HepG2 (cell line): ENCODE results near the gene LGALS7B. TPM values are rescaled to one million over a fixed set of nuclear protein-coding genes. Genes with fewer than 3 reads are reported as not detected.

Experiments used
- ATAC-seq: fragments of 200-7000 bp; cut with Tn5 transposase; 3 replicates; pipeline ENCODE4 v1.9.1; 2020; ENCODE audit warnings: mild to moderate bottlenecking, moderate library complexity
- BruUV-seq: library from RNA; stranded (reverse); fragments of 400-500 nt; replicated peaks from 2 replicates; lab custom pipeline; 2021; lab: Mats Ljungman, UMichigan
- CTCF ChIA-PET: fragments of 300-600 bp; formaldehyde crosslinking; extraction: SDS; loops from one replicate; lab custom pipeline; 2021; ENCODE audit warnings: low total read pairs, inconsistent platforms, low intra/inter-chr PET ratio; lab: Yijun Ruan, JAX
- POLR2A ChIA-PET: fragments of 350-600 bp; sonication (Branson Sonifier 250); formaldehyde crosslinking; loops from one replicate; lab custom pipeline; 2020; ENCODE audit warnings: antibody characterized with exemption, inconsistent platforms; lab: Yijun Ruan, JAX
- DNase-seq: peaks from one replicate; pipeline ENCODE4 v3.0.0-alpha.2; 2015; ENCODE audit warnings: low spot score
- FAIRE-seq: peaks from 3 replicates; lab custom pipeline; 2011; peaks lifted over from hg19 to GRCh38; lab: Jason Lieb, UNC
- H2AFZ ChIP-seq: one replicate; pipeline ENCODE4 v1.6.1; 2011; ENCODE audit warnings: low read length, inconsistent platforms
- H3K27ac ChIP-seq: fragments of 300-600 bp; 3 replicates; pipeline ENCODE4 v1.8.0; 2011; ENCODE audit warnings: mixed run types, mild to moderate bottlenecking, mixed read lengths, low read length, inconsistent platforms; ENCODE audit not compliant: insufficient read depth; ENCODE audit errors: extremely low read length
- H3K27me3 ChIP-seq, 2 experiments: fragments of 200-600 bp in 1 of 2; 2 replicates in 1 of 2; 3 replicates in 1 of 2; pipeline versions ENCODE4 v1.6.0 to v1.8.0; 2011; ENCODE audit warnings: low read length in 2 of 2, mild to moderate bottlenecking in 2 of 2, moderate library complexity in 2 of 2, inconsistent platforms in 1 of 2; ENCODE audit not compliant: insufficient read depth in 2 of 2, control insufficient read depth in 1 of 2
- H3K36me3 ChIP-seq, 2 experiments: fragments of 200-600 bp in 1 of 2; replicated peaks in 1 of 2; 2 replicates in 1 of 2; 3 replicates in 1 of 2; pipeline versions ENCODE4 v1.5.1 to v1.8.0; 2011; ENCODE audit warnings: low read length in 2 of 2, inconsistent platforms in 1 of 2; ENCODE audit not compliant: insufficient read depth in 2 of 2, control insufficient read depth in 1 of 2
- H3K4me1 ChIP-seq: 2 replicates; pipeline ENCODE4 v1.5.1; 2012; ENCODE audit warnings: low read length, inconsistent platforms; ENCODE audit not compliant: insufficient read depth
- H3K4me2 ChIP-seq: 2 replicates; pipeline ENCODE4 v1.6.0; 2011; ENCODE audit warnings: low read depth, low read length, inconsistent platforms
- H3K4me3 ChIP-seq, 3 experiments: fragments of 200-600 bp in 1 of 3; sonication (generic), shearing (Covaris generic) in 1 of 3; replicated peaks in 1 of 3; 2 replicates each; pipeline ENCODE4 v1.5.1; 2011 to 2016; ENCODE audit warnings: low read length in 3 of 3, inconsistent platforms in 2 of 3, low read depth in 2 of 3, mild to moderate bottlenecking in 2 of 3, control low read depth in 1 of 3, mixed read lengths in 1 of 3; ENCODE audit not compliant: insufficient read depth in 1 of 3
- H3K79me2 ChIP-seq: one replicate; pipeline ENCODE4 v1.6.1; 2011; ENCODE audit warnings: low read length, inconsistent platforms; ENCODE audit not compliant: insufficient read depth
- H3K9ac ChIP-seq: 2 replicates; pipeline ENCODE4 v1.6.0; 2011; ENCODE audit warnings: mild to moderate bottlenecking, low read depth, low read length, inconsistent platforms; ENCODE audit not compliant: insufficient read depth
- H3K9me3 ChIP-seq: 2 replicates; pipeline ENCODE4 v1.5.1; 2012; ENCODE audit warnings: mild to moderate bottlenecking, low read length
- H4K20me1 ChIP-seq: 2 replicates; pipeline ENCODE4 v1.6.0; 2011; ENCODE audit warnings: inconsistent platforms, mild to moderate bottlenecking, low read length, moderate library complexity; ENCODE audit not compliant: insufficient read depth
- CCAR2 ChIP-seq: fragments of 200-400 bp; formaldehyde crosslinking; optimal IDR thresholded peaks from 2 replicates; pipeline ENCODE3; 2018; ENCODE audit warnings: low read depth, mild to moderate bottlenecking, low read length, moderate library complexity
- CEBPB ChIP-seq: IDR thresholded peaks from 2 replicates; pipeline ENCODE4 v1.6.1; 2011; ENCODE audit warnings: low read depth, low read length, improper control_type of control experiment, borderline replicate concordance
- CENPT ChIP-seq: sonication (generic); formaldehyde crosslinking; IDR thresholded peaks from 2 replicates; pipeline ENCODE4 v1.8.0; 2022; ENCODE audit warnings: low read depth, mild to moderate bottlenecking, moderate library complexity, missing genetic modification reagents
- FOXK1 ChIP-seq: sonication (generic); formaldehyde crosslinking; IDR thresholded peaks from 2 replicates; pipeline ENCODE4 v1.4.0; 2020; ENCODE audit warnings: low read depth, missing genetic modification reagents, borderline replicate concordance
- GABPB1 ChIP-seq: IDR thresholded peaks from 2 replicates; pipeline ENCODE4 v1.6.1; 2016; ENCODE audit warnings: mild to moderate bottlenecking, missing genetic modification reagents, moderate library complexity, missing compliant biosample characterization
- GLI4 ChIP-seq: sonication (generic); formaldehyde crosslinking; IDR thresholded peaks from 2 replicates; pipeline ENCODE4 v1.5.1; 2020; ENCODE audit warnings: missing genetic modification reagents, mild to moderate bottlenecking, moderate library complexity, borderline replicate concordance
- NCOA2 ChIP-seq: sonication (generic); formaldehyde crosslinking; IDR thresholded peaks from 2 replicates; pipeline ENCODE4 v1.8.0; 2022; ENCODE audit warnings: inconsistent platforms
- RARA ChIP-seq: IDR thresholded peaks from 2 replicates; pipeline ENCODE4 v1.6.1; 2016; ENCODE audit warnings: missing genetic modification reagents, missing compliant biosample characterization
- RBAK ChIP-seq: sonication (generic); formaldehyde crosslinking; IDR thresholded peaks from 2 replicates; pipeline ENCODE4 v1.5.1; 2020; ENCODE audit warnings: mild to moderate bottlenecking, missing genetic modification reagents
- SOX6 ChIP-seq, 2 experiments: fragments of 450-650 bp in 1 of 2; sonication (generic) in 1 of 2; formaldehyde crosslinking in 1 of 2; IDR thresholded peaks; 2 replicates each; pipeline versions ENCODE4 v1.4.0 to v1.6.1; 2017 to 2020; ENCODE audit warnings: antibody characterized with exemption in 1 of 2, mild to moderate bottlenecking in 1 of 2, missing genetic modification reagents in 1 of 2
- WGBS: methylation state at CpG from one replicate; pipeline ENCODE4 v1.1.6; 2017; ENCODE audit warnings: low lambda C conversion rate; 5-methylcytosine and 5-hydroxymethylcytosine counted together
- in situ Hi-C: cut with HindIII; loops from 2 replicates; pipeline ENCODE4 v1.10.0; 2017; ENCODE audit warnings: low pct_unique_long_range_greater_than_20kb; ENCODE audit not compliant: extremely low pct_ligation_motif_present
- intact Hi-C: fragments of 100-400 bp; cut with micrococcal nuclease; formaldehyde crosslinking; loops from one replicate; pipeline ENCODE4 v1.10.0; 2022; ENCODE audit not compliant: unreplicated experiment
- polyA plus RNA-seq, 8 experiments: library from polyadenylated mRNA; depleted of rRNA in 3 of 8; stranded (reverse) in 7 of 8; unstranded in 1 of 8; fragments of >200 nt; fragmentation: Illumina TruSeq in 4 of 8; extraction: Trizol in 4 of 8; gene quantifications; 2 replicates each; pipeline versions ENCODE4 v1.2.1 to v1.2.3, GENCODE V29; 2011 to 2016; ENCODE audit warnings: low read depth in 4 of 8, missing spikeins in 1 of 8, mixed read lengths in 1 of 8; ENCODE audit not compliant: insufficient read depth in 1 of 8
- total RNA-seq, 5 experiments: library from RNA; depleted of rRNA; stranded (reverse); fragments of >200 nt; fragmentation: Illumina TruSeq; extraction: Trizol; gene quantifications; 2 replicates each; pipeline ENCODE4 v1.2.3, GENCODE V29; 2016; ENCODE audit warnings: low read depth in 1 of 5
- TF ChIP-seq, protein P1 (sequence below): sonication (generic); formaldehyde crosslinking; conservative IDR thresholded peaks from 2 replicates; pipeline ENCODE4 v1.8.1; 2023; ENCODE audit warnings: missing genetic modification reagents
- TF ChIP-seq, protein P2 (sequence below): fragments of 450-650 bp; IDR thresholded peaks from 2 replicates; pipeline ENCODE4 v1.6.1; 2016
- TF ChIP-seq, protein P3 (sequence below): IDR thresholded peaks from 2 replicates; pipeline ENCODE4 v1.6.1; 2018; ENCODE audit warnings: missing genetic modification reagents

LGALS7B gene
- total and polyA plus RNA-seq, 2 of the 13 experiments (the other 11 are each of a cell fraction or from before 2014, with no cell fraction given): 1.7 to 2.1 TPM

DNA sequence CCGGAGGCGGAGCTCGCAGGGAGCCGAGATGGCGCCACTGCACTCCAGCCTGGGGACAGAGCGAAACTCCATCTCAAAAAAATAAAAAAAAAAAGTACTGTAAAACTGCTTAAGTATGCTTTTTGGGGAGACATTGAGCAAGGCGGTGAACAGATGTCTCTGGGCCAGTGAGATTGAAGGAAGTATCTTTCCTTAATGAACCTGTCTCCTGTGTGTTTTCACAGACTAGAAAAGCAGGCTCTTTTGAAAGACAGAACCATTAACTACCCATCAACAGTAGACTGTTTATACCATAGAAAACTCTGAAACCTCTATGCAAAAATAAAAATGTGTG is 44.1 kb downstream of the LGALS7B start:
- ChIA-PET POLR2A (interaction anchor here (2.7 to 6.2 kb wide), 3 partner anchors 9 to 17 kb away, joined by 16 to 148 read pairs (median 77); partner anchors contain the start of gene HNRNPL), CTCF (no interaction called here)
- Histone ChIP-seq H3K9me3 (no peaks in the 10 kb centered on the region), H3K79me2 (peaks cover 8% of the 10 kb centered on the region), H3K4me3 (no peak overlapping the region), H3K4me2 (no peak overlapping the region), H3K27ac (peak overlapping the region; percentile 97), H3K4me1 (peaks cover 50% of the 10 kb centered on the region), H3K9ac (no peak overlapping the region), H4K20me1 (peaks cover 4% of the 10 kb centered on the region), H3K36me3 (peaks cover 11 to 33% of the 10 kb centered on the region in 2 experiments; a peak in 4 of 5 replicates), H2AFZ (no peak overlapping the region), H3K27me3 (no peaks in the 10 kb centered on the region; a peak in 1 of 5 replicates)
- ATAC-seq (no peak), FAIRE-seq (no peak), DNase-seq (no peak)
- WGBS: 94% methylated on average over 7 of the region's 7 CpGs
- intact Hi-C loops (loop anchor here (5.0 to 10.0 kb wide), 2 partner anchors 101 to 178 kb away; no protein-coding TSS in a partner anchor), in situ Hi-C loops (loop anchor here (5.0 kb wide), 1 partner anchor 91 kb away; the partner anchor contains the start of gene CAPN12)
- TF ChIP-seq, protein P1, sequence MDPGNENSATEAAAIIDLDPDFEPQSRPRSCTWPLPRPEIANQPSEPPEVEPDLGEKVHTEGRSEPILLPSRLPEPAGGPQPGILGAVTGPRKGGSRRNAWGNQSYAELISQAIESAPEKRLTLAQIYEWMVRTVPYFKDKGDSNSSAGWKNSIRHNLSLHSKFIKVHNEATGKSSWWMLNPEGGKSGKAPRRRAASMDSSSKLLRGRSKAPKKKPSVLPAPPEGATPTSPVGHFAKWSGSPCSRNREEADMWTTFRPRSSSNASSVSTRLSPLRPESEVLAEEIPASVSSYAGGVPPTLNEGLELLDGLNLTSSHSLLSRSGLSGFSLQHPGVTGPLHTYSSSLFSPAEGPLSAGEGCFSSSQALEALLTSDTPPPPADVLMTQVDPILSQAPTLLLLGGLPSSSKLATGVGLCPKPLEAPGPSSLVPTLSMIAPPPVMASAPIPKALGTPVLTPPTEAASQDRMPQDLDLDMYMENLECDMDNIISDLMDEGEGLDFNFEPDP (CRISPR knock-in tag): no peak
- no peak for TF ChIP-seq CENPT
- TF ChIP-seq GLI4 (CRISPR knock-in tag): no peak
- no peak for TF ChIP-seq CEBPB
- no peak for TF ChIP-seq RARA
- no peak for TF ChIP-seq SOX6 (IDR thresholded peaks at IDR 0.05)
- TF ChIP-seq SOX6 (CRISPR knock-in tag; IDR thresholded peaks at IDR 0.05): no peak
- TF ChIP-seq, protein P2, sequence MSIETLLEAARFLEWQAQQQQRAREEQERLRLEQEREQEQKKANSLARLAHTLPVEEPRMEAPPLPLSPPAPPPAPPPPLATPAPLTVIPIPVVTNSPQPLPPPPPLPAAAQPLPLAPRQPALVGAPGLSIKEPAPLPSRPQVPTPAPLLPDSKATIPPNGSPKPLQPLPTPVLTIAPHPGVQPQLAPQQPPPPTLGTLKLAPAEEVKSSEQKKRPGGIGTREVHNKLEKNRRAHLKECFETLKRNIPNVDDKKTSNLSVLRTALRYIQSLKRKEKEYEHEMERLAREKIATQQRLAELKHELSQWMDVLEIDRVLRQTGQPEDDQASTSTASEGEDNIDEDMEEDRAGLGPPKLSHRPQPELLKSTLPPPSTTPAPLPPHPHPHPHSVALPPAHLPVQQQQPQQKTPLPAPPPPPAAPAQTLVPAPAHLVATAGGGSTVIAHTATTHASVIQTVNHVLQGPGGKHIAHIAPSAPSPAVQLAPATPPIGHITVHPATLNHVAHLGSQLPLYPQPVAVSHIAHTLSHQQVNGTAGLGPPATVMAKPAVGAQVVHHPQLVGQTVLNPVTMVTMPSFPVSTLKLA: no peak
- TF ChIP-seq GABPB1: no peak
- no peak for TF ChIP-seq FOXK1 (CRISPR knock-in tag)
- TF ChIP-seq NCOA2: no peak
- TF ChIP-seq CCAR2: no peak
- TF ChIP-seq, protein P3, sequence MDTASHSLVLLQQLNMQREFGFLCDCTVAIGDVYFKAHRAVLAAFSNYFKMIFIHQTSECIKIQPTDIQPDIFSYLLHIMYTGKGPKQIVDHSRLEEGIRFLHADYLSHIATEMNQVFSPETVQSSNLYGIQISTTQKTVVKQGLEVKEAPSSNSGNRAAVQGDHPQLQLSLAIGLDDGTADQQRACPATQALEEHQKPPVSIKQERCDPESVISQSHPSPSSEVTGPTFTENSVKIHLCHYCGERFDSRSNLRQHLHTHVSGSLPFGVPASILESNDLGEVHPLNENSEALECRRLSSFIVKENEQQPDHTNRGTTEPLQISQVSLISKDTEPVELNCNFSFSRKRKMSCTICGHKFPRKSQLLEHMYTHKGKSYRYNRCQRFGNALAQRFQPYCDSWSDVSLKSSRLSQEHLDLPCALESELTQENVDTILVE: no peak
- no peak for TF ChIP-seq RBAK (CRISPR knock-in tag)
- BruUV-seq: no TSS peak
